DMS53 (cell line): Measurements from ENCODE around the gene RAD9A.

Source experiments
- DNase-seq: peaks from one replicate; lab custom pipeline; 2025; lab: John Stamatoyannopoulos, UW

RAD9A gene

DNA sequence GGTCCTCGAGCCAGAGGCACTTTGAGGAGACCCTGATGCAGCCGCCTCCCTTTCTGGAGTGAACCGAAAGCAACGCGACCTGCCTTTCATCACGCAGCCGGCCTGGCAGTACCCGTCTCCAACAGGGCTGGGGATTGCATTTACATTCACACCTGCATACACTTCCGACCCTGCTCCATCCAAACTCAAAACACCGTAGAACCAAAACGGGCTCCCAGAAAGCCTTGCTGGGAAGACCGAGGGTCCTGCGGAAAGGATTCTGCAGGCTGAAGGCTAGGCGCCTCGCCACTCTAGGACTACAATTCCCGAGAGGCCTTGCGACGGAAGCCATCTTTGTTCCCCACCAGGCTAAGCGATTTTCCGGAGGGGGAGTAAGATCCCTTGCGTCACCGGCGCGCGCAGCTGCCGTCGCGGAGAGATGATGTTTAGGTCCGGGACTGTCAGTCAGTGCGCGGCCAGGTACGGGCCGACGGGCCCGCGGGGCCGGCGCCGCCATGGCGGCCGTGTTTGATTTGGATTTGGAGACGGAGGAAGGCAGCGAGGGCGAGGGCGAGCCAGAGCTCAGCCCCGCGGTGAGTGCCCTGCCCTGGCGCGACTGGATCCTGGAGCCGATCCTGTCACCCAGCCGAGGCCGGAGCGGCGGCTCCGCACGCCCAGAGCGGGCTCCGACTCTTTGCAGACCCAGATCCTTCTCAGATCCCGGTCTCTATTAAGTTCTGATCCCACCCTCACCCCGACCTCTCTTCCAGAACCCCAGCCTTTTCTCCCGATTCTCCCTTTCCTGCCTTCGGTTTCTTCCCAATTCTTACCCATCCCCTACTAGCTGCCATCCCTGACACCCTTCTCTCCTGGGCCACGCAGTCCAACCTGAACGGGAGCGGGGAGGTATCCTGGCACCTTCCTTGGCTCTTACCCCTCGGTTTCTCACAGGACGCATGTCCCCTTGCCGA is 36.5 kb downstream of the RAD9A start, which contains the start of gene RPS6KB2:
Gene RPS6KB2, plus strand, starts transcription at position 443 of the 950 bp plus-strand sequence. Its CDS starts 52 bp downstream, at position 495.
- DNase-seq: peak; percentile 99

DNA sequence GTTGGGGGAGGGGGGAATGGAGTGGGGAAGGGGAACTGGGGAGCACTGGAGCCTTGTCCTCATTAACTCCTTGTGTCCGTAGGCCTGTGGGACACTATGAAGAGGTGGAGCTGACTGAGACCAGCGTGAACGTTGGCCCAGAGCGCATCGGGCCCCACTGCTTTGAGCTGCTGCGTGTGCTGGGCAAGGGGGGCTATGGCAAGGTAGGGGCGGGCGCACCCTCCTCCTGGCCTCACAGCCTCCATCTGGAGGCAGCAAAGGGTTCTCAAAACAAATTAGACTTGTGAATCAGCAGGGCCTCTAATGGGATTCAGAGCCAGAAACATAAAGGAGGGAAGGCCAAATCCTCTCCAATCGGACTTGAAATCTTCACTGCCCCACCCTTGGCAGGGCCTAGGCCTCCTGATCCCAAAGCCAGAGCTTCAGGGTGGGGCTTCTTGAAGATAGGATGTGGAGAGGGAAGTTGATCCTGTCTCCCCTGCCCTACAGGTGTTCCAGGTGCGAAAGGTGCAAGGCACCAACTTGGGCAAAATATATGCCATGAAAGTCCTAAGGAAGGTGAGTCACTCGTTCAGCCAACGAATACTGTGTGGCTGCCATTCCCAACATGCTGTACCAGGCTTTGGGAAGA is 37.4 kb downstream of the RAD9A start:
- DNase-seq: no peak

DNA sequence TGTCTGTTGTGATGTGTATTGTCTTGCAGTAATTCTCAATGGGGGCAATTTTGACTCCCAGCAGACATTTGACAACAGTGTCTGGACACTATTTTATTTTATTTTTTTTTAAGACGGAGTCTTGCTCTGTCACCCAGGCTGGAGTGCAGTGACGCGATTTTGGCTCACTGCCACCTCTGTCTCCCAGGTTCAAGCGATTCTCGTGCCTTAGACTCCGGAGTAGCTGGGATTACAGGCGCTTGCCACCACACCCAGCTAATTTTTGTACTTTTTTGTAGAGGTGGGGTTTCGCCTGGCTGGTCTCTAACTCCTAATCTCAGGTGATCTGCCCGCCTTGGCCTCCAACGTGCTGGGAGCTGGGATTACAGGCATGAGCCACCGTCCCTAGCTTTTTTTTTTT is 37.9 kb downstream of the RAD9A start:
- no peak for DNase-seq

DNA sequence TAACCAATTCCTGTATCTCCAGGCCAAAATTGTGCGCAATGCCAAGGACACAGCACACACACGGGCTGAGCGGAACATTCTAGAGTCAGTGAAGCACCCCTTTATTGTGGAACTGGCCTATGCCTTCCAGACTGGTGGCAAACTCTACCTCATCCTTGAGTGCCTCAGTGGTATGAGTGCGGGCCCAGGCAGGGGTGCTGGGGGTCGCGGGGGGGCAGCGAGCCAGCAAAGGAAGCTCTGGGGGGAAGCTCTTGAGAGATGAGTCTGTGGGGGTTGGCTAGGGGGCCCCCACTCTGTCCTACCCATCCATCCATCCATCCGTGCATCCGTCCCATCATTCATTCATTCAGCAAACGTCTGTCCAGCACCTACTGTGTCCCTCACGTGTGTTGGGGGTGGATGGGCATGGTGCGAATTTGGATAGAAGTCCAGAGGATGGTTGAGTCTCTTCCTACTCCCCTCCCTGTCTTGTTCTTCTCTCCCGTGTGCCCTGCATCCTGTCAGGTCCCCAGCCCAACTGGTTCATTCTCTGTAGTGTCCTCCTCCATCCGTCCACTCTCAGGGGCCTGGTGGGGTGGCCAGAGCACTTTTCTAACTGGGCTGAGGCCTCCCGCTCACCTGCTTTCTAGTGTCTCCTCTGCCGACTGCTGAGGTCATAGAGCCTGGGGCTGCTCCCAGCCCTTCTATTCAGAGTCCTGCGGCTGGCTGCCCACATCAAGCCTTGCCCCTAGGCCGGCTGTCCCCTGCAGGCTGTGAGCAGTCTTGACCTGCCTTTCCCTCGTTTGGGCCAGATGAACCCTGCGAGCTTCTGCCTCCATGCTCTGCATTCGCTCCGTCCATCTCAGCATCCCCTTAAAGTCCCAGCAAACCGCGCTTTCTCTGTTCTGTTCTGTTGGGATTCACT is 39.8 kb downstream of the RAD9A start:
- DNase-seq: no peak

DNA sequence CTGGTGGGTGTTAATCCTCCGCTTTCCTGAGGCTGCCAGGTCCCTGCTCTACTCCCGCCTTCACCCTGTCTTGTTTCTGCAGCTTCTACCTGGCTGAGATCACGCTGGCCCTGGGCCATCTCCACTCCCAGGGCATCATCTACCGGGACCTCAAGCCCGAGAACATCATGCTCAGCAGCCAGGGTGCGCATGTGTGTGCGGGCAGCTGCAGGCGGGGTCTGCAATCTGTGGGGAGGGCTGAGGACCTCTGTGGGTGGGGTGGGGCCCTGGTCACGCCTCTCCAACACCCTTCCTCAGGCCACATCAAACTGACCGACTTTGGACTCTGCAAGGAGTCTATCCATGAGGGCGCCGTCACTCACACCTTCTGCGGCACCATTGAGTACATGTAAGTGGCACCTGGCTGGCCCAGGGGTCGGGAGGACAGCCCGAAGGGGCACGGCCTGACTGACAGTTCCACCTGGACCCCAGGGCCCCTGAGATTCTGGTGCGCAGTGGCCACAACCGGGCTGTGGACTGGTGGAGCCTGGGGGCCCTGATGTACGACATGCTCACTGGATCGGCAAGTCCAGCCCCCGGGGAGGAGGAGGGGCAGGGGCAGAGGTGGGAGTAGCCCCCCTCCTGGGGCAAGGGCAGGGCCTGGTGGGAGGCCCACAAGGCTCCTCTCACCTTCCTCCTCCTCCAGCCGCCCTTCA is 41.0 kb downstream of the RAD9A start:
- DNase-seq: no peak

DNA sequence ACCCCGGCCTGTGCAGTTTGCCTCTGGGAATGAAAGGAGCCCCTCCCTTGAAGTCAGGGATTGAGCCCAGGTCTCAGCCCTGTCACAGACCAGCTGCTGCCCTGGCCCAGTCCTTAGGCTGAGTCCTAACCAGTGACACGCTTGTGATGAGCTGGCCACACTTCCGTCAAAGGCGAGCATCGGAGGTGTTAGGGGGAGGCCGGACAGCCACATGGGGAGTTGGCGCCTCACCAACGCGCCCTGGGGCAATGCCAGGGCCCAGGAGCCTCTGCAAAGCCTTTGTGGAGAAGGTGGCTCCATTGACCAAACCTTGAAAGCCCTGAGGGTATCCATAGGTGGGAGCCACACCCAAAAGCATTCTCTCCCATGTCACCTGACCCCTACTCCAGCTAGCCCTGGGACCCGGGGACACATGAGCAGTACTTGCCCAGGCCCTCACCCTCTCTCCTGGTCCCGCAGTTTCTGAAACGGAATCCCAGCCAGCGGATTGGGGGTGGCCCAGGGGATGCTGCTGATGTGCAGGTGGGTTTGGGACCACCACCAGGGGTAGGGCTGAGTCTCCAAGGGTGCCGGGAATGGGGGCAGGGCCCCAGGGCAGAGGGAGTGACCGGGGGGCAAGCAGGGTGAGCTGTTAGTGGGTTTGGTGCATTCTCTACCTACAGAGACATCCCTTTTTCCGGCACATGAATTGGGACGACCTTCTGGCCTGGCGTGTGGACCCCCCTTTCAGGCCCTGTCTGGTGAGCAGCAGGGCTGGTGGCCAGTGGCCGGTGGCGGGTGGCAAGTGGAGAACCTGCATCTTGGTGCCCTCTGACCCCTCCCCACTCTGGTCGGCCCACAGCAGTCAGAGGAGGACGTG is 42.0 kb downstream of the RAD9A start:
- DNase-seq: no peak

DNA sequence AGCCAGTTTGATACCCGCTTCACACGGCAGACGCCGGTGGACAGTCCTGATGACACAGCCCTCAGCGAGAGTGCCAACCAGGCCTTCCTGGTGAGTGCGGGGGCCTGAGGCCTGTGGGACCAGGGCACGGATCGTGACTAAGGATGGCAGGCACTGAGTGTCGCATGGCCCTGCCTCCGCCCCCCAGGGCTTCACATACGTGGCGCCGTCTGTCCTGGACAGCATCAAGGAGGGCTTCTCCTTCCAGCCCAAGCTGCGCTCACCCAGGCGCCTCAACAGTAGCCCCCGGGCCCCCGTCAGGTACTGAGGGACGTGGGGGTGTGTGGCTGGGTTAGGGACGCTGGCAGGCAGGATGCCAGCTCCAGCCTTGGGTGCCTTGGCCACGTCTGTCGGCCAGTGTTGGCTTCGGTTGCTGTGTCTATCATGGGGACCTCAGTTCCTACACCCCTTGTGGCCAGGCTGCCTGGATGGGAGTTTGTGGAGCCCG is 42.7 kb downstream of the RAD9A start:
- no peak for DNase-seq

DNA sequence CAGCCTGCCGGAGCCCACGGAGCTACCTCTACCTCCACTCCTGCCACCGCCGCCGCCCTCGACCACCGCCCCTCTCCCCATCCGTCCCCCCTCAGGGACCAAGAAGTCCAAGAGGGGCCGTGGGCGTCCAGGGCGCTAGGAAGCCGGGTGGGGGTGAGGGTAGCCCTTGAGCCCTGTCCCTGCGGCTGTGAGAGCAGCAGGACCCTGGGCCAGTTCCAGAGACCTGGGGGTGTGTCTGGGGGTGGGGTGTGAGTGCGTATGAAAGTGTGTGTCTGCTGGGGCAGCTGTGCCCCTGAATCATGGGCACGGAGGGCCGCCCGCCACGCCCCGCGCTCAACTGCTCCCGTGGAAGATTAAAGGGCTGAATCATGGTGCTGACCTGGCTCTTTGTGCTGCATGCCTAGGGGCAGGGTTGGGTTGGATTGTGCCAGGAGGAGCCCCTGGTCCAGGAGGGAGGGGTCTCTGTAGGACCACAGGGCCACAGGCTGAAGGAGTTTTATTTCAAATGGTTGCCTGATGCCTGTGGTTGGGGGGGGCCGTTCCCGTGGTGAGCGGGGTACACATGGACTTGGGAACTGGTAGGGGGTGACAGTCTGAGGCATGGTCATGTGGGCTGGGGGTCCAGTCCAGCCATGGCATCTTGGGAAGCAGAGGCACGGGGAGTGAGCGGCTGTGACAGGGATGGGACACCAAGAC is 43.4 kb downstream of the RAD9A start:
- DNase-seq: no peak

DNA sequence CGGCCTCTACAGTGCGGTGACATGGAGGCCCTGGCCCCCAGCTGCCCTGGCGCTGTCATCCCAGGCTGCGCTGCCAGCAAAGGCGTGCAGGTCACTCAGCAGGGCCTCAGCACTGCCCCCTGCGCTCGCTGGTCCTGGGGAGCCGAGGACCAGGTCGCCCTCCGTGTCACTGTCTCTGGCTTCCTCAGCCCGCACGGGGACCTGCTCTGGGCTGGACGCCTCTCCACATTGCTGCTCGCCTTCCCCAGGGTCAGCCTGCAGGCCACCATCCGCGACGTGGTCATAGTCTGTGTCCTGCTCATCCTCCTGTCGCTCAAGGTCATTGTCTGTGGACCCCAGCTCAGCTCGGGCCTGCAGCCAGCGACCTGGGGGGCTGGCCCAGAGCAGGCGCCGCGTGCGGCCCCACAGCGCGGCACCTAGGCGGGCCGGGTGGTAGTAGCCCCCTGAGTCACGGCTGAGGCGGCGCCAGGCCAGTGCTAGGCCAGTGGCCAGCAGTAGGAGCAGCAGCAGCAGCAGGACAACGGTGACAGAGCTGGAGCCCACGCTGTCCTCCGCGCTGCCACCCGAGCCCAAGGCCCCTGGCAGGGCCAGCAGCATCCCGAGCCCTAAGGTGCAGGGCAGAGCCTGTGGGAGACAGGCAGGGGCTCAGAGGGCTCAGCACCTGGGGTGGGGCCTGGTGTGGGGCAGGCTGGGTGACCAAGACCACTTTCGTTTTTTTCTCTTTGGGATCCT is 44.1 kb downstream of the RAD9A start:
- DNase-seq: no peak

DNA sequence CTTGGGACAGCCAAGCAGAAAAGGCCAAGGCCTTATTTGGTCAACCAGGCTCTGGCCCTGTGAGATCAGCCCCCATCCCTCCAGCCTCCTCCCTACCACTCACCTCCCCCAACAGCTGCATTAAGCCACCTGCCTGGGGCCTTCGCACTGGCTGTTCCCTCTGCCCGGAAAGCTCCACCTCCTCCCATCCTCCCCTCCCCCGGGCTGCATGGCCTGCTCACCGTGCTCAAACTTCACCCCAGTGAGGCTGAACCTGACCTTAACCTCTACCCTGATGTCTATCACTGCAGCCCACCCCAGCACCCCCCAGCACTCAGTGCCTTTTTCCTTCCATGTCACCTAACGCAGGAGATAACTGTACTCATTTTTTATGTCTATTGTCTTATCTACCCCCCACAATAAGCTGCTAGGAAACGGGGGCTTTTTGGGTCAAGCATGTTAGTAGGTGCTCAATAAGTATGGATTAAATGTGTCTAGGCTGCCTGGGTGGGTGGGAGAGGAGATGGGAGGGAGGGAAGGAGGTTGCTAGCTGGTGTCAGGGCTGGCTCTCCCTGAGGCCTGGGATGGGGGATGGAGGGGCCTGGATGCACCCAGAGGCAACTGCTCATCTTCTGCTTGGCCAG is 44.8 kb downstream of the RAD9A start:
- DNase-seq: peak; percentile 74

DNA sequence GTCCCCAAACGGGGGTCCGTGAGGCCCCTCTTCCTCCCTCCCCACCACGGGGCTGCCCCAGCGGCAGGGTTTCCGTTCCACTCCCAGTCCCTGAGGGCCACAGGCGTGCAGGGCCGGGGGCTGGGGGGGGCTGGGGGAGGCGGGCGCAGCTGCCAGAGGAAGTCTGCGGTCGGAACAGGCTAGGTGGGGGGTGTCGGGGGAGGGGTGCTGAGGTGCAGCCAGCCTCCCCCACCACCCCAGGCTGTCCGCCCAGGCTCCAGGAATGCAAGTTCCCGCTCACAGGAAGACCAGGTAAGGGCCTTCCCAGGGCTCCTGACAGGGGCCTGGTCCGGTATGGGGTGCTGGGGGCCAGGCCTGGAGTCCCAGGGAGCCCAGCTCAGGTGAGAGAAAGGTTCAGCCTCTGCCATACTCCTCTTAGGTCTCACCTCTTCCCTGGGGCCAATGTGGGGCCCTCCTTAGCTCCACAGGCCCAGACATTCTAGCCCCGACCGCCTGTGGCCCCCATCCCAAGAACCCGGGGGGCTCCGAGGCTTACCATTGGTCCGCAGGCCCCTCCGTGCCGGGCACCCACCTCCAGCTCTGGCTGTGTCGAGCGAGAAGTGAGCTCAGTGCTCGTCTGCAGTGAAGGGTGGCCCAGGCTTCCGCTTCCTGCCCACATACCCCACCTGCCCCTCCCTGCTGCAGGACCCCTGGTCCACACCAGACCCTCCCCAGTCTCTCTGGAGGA is 45.5 kb downstream of the RAD9A start, which contains the start of gene PTPRCAP:
Gene PTPRCAP, minus strand, starts transcription at position 601 of the 727 bp plus-strand sequence. Its CDS starts 63 bp downstream, at position 538.
- DNase-seq: no peak

DNA sequence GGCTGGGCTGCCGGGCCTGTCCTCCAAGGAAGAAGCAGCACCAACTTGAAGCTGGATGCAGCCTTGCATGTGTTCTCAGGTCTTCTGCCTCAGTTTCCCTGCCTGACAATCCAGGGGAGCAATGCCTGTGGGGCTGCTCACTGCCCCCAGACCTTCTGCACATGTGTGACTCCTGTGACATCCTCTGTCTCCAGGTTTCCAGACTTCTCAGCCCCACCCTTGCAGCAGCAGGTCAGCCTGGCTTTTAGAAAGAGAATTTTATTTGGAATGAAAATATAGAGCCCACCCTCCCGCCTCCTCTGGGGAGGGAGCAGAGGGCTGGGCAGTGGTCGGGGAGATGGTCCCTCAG is 46.0 kb downstream of the RAD9A start:
- DNase-seq: no peak

DNA sequence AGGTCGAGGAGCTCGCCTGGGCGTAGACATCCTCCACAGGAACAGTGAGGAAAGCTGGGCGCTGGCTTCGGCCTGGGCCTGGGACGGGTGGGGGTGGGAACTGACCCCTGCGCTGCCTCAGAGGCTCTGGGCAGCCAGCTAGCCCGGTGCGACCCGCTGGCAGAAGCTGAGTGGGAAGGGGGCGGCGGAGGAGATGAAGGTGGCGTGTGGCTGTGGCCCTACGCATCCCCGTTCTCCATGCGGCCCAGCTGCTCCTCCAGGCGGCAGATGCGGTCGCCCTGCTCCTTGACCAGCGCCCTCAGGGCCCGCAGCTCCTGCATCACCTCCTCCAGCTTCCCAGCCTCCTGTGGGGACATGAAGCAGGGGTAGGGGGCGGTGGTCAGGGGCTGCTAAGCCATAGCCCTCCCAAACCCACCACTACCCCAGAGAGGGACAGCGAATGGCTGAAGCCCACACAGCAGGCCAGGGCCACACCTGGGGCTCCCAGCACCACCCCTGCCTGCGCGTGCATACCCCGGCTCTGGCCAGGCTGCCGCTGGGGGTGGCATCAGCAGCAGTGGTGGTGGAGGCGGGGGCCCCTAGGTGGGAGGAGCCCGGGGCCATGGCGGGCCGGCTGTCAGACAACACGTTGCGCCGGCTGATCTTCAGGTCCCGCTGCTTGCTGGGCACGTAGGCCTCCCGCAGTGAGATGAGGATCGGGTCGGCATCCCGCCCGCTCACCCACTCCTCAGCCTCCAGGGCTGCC is 46.5 kb downstream of the RAD9A start:
- no peak for DNase-seq

DNA sequence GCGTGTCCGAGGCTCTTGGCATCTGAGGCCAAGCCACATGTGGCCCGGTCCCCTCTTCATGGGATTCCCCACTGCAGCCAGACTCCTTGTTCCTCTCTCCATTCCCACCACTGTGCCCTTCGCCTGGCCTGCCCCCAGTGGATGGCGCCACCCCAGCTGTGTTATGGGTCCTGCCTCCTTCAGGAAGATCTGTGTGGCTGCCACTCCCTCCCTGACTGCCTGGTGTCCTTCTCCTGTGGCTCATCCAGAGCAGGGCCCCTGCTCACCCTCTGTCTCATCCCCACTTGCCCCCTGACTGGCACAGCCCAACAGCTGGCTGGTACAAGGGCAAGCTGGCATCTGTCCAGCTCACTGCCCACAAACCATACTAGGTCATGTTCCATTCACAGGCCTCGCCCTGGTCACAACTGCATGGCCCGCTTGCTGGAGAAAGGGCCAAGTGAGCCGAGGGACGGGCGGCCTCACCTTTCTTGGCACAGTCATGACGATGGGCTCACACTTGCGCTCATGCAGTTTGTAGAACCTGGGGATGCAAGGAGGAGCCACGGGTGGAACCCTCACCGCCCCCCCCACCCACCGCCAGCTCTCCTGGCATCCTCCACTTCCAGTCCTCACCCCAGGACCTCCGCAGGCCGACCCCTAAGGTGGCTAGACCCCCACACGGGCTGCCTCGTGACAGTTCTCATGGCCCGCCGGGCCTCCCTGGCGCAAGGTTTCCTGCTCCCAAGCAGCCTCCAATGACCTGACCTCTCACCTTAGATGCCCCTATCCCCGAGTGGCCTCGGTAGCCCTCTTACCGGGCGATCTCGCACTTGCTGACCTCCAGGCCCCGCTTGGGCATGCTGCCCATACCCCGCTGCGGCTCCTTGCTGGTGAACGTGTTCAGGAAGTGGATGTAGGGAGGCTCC is 47.8 kb downstream of the RAD9A start:
- DNase-seq: peak; percentile 77

DNA sequence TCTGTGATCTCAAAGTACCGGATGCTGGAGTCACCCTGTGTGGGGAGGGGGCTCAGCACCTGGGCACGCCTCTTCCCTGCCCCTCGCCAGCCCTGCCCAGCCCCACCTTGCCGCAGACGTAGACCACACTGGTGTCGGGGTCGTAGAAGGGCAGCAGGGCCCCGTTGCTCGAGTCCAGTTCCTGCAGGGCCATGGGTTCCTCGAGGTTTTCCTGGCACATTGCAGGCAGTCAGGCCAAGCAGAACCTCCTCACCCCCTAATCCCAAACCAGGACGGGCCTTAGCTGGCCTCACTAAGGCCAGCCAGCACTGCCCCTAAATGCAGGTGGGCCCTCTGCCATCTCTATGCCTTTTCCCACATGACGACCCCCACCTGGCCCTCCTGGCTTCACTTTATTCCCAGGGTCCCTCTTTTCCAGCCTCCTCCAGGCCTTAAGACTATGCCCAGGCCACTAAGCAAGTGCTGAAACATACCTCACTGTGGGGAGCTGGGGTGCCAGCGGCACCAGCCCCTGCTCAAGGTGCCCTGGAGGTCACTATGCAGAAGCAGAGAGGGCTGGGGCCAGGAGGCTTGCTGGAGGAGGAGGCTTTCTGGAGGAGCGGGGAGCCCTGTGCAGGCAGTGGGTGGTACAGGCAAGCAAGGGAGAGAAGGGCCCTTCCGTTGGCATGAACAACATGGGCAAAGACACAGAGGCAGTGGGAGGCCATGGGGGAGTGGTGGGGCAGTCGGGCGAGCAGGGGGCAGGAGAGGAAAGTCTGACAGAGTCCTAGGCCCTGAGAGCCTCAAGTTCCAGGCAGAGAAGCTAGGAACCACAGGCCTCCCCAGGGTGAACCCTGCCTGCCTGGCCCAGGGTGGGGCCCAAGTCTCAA is 48.7 kb downstream of the RAD9A start:
- no peak for DNase-seq
